HG03354 (cell line): ENCODE data around the gene CDK19.
"Not testable (repeated sequence)": the region's sequence is repeated elsewhere in the genome, so short reads cannot be mapped to it uniquely, and the experiment has no call there.

Source experiments
- ATAC-seq: cut with Tn5 transposase; IDR thresholded peaks from one replicate; pipeline ENCODE4 v1.9.1; 2021; ENCODE audit warnings: mild to moderate bottlenecking; ENCODE audit not compliant: unreplicated experiment, poor library complexity, severe bottlenecking

Gene CDK19

DNA sequence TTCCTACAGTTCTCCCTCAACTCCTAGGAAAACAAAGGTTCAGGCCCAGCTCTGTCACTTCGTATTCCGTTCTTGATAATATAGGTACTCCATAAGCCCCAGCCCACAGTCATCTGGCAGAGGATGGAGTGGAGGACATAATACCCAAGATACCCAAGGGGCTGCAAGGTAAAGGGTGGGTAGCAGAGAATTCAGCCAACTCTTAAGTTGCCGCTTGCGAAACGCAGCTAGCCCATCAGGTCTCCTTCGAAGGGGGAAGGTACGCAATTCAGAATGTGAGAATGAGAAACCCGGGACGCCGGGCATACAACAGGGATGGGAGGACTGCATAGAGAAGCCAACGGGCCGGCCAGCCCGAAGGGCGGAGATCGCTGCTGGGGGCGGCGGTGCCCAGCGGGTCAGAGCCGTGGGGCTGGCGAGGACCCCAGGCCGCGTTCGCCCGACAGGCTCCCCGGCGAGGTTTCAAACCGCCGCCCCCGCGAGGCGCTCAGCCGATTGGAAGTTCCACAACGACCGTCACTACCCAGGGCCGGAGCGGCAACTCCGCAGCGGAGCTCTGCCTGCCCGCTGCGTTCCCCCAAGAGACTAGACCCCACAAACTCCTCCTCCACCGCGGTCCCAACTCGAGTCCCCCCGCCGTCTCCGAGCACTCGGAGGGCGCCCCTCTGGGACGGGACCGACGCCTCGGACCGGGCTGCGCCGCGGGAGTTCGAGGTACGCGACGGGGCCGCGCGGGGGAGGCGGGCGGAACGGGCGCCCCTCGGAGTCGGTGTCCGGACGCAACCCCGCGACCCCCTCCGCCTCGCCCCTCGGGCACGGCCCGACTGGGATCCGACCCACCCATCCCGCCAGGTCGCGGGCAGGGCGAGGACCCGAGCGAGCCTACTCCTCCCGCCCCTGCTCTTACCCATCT lies 911 bp downstream of the CDK19 start:
- ATAC-seq, result peak; percentile 30

DNA sequence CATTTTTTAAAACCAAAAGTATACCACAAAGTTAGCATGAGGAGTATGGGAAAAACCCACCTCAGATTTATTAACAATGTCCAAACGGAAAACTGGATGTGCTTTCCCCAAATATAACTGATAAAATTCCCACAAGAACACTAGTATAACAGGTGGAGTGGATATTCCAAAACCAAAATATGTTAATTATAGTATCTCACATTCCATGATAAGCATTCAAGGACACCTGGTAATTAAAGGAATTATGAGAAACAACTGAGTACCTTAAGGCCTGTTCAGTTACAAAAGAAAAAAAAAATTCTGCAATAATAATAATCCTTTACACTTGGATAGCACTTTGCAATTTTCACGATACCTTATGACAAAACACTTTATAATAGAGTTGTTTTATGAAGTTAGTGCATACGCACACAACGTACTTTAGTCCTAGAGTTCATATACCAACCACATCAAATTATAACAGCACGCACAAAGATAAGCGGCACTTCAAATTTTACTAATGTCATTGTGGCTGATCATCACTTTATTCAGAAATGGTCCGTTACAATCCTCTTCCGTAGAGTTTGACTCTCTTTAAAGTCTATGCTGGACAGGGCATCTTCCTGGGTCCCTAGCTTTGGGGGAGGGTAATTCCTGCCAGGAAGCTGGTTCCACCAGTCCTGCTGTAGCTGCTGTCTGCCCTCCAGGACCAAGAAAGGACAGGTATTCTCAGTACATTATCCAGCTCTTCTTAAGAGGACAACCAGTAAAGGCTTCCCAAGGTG lies 1.7 kb downstream of the CDK19 start:
- no peak for ATAC-seq

DNA sequence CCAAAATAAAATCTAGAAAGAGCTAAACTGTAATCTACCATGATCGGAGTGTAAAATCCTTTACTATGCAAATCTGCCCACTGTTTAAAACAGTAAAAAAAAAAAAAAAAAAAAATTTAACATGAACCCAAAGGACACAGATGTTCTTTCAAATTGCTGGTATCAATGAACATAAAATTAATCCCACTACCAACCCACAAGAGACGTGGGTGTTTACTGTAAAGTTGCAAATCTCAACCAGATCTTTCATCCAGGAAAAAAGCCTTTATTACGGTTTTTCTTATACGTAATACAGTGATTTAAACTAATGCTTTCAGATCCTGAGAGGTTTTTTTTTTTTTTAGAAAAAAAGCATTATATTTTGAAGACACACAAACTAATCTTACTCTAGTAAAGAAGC lies 2.5 kb downstream of the CDK19 start:
- ATAC-seq, result no peak

DNA sequence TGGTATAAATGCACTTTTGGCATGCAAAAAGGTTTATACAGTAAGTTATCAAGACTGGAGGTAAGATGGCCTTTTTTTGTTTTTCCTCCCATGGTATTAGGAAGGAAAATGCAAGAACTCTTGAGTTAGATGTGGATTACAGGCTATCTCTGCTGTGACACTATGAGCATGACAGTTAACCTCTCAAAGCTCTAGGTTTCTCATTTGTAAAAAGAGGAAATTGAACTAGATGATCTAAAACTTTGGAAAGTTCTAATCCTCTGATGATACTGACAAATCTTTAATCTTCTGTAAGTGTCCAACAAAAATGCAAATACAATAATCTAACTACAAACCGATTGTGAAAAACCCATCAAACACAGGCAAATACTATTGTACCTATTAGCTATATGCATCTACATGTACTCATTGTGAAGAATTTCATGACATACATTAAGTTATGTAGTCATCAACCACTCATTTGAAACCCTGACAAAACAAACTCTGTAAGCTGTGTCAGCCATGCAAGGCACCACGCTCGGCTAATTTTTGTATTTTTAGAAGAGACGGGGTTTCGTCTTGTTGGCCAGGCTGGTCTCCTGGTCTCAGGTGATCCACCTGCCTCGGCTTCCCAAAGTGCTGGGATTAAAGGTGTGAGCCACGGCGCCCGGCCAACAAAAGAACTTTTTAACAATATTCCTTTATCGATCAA lies 4.2 kb downstream of the CDK19 start:
- peak; percentile 15 for ATAC-seq

DNA sequence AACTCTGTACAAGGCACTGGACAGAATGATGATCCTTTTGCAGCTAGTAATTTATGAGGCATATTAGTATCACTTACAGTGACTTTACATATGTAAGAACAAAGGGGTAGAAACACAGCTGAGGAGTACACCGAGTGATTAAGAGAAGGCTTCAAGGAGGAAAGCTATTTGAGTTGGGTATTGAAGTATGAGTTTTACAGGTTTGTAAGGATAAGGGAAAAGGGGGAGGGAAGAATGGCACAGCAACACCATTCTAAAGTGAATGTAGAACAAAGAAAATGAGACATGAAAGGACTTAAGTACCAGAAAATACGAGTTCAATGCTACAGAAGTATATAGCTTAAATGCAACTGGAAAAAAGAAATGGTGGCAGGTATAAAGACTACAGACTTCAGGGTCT lies 5.5 kb downstream of the CDK19 start:
- no peak for ATAC-seq

DNA sequence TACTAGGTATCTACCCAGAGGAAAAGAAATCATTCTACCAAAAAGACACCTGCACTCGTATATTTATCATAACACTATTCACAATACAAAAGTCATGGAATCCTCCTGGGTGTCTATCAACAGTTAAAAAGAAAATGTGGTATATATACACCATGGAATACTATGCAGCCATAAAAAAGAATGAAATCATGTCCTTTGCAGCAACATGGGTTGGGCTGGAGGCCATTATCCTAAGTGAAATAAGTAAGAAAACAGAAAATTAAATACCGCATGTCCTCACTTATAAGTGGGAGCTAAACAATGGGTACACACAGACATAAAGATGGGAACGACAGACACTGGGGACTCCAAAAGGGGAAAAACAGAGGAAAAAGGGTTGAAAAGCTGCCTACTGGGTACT lies 13.1 kb downstream of the CDK19 start:
- ATAC-seq, result not testable (repeated sequence)

DNA sequence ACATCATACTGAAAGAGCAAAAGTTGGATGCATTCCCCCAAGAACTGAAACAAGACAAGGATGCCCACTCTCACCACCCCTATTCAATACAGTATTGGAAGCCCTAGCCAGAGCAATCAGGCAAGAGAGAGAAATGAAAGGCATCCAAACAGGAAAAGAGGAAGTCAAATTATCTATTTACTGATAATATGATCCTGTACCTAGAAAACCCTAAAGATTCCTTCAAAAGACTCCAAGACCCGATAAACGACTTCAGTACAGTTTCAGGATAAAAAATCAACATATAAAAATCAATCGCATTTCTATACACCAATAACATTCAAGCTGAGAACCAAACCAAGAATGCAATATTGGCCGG lies 14.5 kb downstream of the CDK19 start:
- ATAC-seq, result no peak

DNA sequence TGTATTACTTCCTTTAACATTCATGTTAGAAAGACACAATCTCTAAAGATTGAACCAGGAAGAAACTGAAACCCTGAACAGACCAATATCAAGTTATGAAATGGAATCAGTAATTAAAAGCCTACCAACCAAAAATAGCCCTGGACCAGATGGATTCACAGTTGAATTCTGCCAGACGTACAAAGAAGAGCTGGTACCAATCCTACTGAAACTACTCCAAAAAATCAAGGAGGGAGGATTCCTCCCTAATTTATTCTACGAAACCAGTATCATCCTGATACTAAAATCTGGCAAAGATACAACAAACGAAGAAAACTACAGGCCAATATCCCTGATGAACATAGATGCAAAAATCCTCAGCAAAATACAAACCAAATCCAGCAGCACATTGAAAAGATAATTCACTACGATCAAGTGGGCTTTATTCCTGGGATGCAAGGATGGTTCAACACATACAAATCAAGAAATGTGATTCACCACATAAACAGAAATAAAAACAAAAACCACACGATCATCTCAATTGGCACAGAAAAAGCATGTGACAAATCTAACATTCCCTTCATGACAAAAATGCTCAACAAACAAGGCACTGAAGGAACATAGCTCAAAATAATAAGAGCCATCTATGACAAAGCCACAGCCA lies 15.0 kb downstream of the CDK19 start:
- ATAC-seq, result no peak

DNA sequence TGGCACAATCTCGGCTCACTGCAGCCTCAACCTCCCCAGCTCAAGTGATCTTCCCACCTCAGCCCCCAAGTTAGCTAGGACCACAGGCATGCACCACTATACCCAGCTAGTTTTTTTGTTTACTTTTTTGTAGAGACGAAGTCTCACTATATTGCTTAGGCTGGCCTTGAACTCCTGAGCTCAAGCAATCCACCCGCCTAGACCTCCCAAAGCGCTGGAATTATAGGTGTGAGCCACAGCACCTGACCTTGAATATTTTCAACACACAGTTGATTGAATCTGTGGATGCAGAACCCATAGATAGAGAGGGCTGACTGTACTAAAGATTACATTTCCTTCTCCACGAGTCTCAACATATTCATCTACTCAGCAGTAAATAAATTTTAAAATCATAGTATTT lies 15.6 kb downstream of the CDK19 start:
- no peak for ATAC-seq

DNA sequence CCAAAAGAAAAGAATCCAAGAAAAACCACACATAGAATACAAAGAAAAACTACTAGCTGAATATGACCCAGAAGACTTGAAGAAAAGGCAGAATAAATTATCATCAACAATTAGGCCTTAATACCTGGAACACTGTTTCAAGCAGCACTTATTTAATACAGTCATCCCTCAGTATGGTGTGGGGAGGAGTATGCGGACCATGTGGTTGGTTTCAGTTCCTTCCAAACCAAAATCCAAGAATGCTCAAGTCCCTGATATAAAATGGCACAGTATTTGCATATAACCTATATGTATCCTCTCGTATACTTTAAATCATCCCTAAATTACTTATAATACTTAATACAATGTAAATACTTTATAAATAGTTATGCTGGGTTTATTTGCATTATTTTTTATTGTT lies 16.1 kb downstream of the CDK19 start:
- ATAC-seq, result peak; percentile 48

DNA sequence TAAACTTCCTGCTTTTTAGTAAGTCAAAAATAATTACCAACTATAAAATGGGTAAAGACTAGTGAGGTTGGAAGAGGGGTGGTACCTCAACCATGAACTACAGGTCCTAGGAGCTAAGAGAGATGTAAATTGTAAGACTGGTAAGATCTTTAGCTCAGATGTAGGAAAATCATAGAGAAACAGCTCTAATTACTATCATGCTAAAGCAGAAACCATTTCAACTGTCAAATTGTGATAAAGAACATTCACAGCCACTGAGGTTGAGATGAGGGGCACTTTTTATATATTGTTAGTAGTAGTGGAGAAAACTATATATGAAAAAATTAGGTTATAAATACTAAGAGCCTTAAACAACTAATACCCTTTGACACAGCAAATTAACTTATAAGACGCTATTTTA lies 20.0 kb downstream of the CDK19 start:
- ATAC-seq, result no peak

DNA sequence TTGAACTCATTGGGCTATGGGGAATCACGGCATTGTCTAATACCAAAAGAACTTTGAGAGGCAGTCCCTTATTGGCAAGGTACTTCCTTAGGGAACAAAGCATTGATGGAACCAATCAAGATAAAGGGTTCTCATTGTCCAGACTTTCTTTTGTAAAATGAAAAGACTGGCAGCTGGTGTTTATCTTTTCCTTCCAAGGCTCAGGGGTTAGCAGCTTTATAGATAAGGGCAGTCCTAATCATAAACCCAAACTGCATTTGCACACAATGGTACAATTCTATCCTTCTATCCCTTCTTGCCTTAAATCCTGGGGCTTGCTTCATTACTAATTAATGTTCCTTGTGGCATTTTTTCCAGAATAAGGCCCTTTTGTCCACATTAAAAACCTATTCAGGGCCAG lies 28.6 kb downstream of the CDK19 start:
- no peak for ATAC-seq

DNA sequence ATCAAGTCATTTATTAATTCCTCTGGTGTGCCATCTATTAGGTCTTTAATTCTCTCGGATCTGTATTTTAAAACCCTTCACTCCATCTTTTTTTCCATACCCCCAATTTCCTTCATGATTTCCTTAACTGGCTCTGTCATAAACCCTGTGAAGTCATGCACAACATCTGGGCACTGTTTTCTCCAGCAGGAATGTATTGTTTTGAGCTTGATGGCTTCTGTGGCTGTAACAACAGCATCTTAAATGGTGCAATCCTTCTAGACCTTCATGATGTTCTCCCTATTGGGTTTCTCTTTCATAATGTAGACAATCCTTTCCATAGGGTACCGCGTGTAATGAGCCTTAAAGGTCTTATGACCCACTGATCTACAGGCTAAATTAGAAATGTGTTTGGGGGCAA lies 29.0 kb downstream of the CDK19 start:
- ATAC-seq, result no peak

DNA sequence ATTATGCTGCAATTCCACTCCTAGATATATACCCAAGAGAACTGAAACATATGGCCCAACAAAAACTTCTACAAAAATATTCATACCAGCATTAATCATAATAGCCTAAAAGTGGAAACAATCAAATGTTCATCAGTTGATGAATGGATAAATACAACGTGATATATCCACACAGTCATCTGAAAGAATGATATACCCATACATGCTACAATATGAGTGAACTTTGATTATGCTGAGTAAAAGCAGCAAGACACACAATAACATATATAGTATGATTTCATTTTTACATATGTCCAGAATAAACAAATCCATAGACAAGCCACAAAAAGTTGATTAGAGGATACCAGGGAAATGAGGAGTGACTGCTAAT lies 30.7 kb downstream of the CDK19 start:
- no peak for ATAC-seq

DNA sequence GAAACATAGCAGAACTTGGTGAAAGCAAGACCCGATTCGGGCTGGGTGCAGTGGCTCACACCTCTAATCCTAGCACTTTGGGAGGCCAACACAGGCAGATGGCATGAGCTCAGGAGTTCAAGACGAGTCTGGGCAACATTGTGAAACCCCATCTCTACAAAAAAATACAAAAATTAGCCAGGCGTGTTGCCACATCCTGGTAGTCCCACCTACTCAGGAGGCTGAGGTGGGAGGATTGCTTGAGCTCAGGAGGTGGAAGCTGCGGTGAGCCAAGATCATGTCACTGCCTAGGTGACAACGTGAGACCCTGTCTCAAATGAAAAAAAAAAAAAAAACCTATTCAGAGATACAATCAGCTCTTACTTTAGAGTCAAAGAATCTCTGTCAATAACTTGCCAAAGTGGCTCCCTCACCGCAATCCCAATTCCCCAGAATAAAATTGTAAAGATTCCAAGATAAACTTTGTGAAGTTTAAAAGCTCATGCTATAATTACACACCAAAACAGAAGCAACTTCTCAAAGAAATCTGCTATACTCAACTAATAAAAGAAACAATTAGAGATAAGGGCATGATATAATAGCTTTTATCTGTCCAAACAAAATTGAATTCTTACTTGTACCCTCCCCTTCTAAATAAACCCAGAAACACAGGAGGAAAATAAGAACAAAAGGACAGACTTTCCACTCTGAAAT lies 33.6 kb downstream of the CDK19 start:
- no peak for ATAC-seq

DNA sequence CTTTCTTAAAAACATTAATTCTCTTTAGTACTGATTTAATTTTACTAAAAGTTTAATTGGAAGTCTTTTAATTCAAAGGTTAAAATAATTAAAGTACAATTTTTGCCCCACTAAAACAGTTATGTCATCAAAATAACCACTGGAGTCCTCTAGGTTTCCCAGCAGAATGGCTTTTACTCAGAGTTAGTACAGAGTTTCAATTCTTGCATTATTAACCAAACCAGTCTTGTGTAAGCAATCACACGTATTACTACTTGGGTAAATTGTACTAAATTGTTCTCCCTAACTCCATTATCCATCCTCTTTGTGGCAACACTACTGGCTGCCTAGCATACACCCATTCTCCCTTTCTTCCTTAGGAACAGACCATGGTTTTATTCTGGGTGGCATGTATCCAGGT lies 36.9 kb downstream of the CDK19 start:
- ATAC-seq, result no peak

DNA sequence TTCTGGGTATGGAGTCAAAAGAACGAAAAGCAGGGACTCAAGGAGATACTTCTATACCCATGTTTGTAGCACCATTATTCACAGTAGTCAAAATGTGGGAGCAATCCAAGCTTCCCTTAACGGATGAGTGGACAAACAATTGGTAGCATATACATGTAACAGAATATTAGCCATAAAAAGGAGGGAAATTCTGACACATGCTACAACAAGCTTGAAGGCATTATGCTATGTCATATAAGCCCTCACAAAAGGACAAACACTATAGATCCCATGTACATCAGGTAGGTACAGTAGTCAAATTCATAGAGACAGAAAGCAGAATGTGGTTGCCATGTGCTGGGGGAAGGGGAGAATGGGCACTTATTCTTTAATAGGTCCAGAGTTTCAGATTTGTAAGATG lies 37.6 kb downstream of the CDK19 start:
- no peak for ATAC-seq

DNA sequence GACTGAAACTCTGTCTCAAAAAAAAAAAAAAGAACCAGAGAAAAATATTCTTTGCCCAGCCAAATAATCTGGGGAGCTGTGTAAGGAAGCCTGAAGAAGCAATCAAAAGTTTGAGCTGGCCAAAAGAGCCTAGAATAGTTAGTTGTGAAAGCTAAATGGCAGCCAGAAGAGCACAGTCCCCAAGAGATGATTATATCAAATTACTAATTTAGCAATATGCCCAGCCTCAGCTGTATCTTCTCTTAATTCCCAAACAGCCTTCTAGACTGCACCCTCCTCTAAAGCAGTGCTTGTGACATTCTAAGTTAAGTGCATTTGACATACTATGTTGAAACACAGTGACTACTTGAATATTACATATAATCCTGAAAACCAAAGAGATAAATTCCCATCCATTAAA lies 38.9 kb downstream of the CDK19 start:
- ATAC-seq, result no peak

DNA sequence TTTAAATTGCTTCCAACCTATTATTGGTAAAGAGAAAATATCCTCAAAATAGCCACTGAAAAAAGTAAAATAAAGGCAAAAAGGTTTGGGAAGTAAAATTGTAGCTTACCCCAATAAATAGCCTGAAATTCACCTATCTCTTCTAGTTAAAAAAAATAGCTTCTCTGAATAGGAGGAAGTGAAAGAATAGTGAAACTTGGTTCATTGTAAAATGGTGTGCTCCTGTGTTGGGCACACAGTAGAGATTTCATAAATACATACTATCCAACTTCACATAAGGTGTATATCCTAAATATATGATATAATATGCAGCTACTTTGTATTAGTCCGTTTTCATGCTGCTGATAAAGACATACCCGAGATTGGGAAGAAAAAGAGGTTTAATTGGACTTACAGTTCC lies 45.3 kb downstream of the CDK19 start:
- ATAC-seq, result no peak

DNA sequence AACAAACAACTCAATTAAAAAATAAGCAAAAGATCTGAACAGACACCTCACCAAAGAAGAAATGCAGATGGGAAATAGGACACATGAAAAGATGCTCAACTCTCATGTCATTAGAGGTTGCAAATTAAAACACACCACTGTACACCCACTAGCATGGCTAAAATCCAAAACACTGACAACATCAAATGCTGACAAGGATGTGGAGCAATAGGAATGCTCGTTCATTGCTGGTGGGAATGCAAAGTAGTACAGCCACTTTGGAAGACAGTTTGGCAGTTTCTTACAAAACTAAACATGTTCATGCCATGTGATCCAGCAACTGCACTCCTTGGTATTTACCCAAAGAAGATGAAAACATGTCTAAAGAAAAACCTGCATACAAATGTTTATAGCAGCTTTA lies 47.2 kb downstream of the CDK19 start:
- ATAC-seq, result no peak
